IMR-90 (cell line): ENCODE measurements around the gene GRIN1. TPM values are rescaled to one million over a fixed set of nuclear protein-coding genes. Genes with fewer than 3 reads are reported as not detected.

Experiments
- RCOR1 ChIP-seq: IDR thresholded peaks from 2 replicates; pipeline ENCODE4 v1.6.1; 2012; ENCODE audit warnings: mild to moderate bottlenecking, low read length, improper control_type of control experiment; ENCODE audit not compliant: insufficient replicate concordance
- polyA plus RNA-seq, 3 experiments: library from polyadenylated mRNA; depleted of rRNA; stranded (reverse); fragments of >200 nt; gene quantifications; 2 replicates each; pipeline ENCODE4 v1.2.3, GENCODE V29; 2012; ENCODE audit warnings: low replicate concordance in 1 of 3
- total RNA-seq: library from RNA; depleted of rRNA; stranded (reverse); fragments of >200 nt; gene quantifications from 2 replicates; pipeline ENCODE4 v1.2.3, GENCODE V29; 2012

The GRIN1 gene
- total and polyA plus RNA-seq, 2 of the 4 experiments (the other 2 are of a cell fraction): 0.09 TPM; not detected in 1

GRCh38 chr9:137188490-137189296 lies 49.7 kb downstream of the GRIN1 start, which contains the start of the genes ANAPC2 and SSNA1 (continued):
- TF ChIP-seq RCOR1: no peak
